ENCODE data around the gene KXD1. TPM values are rescaled to one million over a fixed set of nuclear protein-coding genes. Genes with fewer than 3 reads are reported as not detected.

KXD1 gene, protein sequence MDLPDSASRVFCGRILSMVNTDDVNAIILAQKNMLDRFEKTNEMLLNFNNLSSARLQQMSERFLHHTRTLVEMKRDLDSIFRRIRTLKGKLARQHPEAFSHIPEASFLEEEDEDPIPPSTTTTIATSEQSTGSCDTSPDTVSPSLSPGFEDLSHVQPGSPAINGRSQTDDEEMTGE
- 100 to 1,000 TPM in 1 of 4 donors, 10 to 100 TPM in 3; 30.3 to 113 (median 82.5) TPM for total RNA-seq

DNA sequence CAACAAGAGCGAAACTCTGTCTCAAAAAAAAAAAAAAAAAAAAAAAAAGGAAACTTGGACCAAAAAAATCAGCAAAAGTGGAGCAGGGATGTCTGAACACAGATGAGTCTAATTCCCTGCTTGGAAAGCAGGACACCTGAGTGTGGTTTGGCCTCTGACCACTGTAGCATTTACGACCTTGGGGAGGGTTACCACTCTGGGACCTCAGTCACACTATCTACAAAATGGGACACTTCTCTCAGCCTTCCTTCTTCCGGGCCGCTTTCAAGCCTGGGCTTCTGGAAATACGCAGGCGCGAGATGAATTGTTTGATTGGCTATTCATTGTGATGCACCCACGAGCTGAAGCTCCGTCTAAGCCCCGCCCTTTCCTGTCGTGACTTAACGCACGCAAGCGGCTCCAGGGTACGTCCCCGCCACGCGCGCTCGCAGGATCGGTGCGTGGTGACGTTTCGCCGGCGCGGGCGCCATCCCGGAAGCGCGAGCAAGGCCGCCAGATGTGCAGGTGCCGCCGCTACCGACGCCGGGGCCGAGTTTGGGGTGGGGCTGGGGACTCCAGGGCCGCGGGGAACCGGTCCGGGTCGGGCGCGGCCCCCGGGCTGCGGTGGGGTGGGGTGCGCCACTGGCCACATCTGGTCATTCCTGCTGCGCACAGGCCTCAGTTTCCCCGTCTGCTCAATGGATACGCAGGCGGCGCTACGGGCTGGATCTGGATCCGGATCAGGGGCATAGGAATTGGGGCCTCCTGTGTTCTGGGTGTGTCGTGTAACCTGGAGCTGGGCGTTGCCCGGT lies at the start of gene KXD1:
TSS of gene KXD1 (plus strand) at position 460 of the 791 bp plus-strand sequence. CDS start 4,187 bp downstream, outside the sequence.
- Histone ChIP-seq H3K4me1 (peaks cover 0 to 5% of the 10 kb centered on the region in 2 donors), H3K27ac (peak within 1 kb of the TSS; percentile 94 to 96), H3K36me3 (no peaks in the 10 kb centered on the region), H3K4me3 (peak within 1 kb of the TSS; percentile 62 to 86), H3K9me3 (no peaks in the 10 kb centered on the region), H3K27me3 (no peaks in the 10 kb centered on the region)
- TF ChIP-seq, protein P1, sequence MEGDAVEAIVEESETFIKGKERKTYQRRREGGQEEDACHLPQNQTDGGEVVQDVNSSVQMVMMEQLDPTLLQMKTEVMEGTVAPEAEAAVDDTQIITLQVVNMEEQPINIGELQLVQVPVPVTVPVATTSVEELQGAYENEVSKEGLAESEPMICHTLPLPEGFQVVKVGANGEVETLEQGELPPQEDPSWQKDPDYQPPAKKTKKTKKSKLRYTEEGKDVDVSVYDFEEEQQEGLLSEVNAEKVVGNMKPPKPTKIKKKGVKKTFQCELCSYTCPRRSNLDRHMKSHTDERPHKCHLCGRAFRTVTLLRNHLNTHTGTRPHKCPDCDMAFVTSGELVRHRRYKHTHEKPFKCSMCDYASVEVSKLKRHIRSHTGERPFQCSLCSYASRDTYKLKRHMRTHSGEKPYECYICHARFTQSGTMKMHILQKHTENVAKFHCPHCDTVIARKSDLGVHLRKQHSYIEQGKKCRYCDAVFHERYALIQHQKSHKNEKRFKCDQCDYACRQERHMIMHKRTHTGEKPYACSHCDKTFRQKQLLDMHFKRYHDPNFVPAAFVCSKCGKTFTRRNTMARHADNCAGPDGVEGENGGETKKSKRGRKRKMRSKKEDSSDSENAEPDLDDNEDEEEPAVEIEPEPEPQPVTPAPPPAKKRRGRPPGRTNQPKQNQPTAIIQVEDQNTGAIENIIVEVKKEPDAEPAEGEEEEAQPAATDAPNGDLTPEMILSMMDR (IDR thresholded peaks at IDR 0.05): no peak
- TF ChIP-seq POLR2A (IDR thresholded peaks at IDR 0.05): peak; percentile 70 to 81
- intact Hi-C loops (cut with DNase I; ENCODE audit: low total_unique reads): no loop called here
- peak; percentile 96 to 98 for DNase-seq

DNA sequence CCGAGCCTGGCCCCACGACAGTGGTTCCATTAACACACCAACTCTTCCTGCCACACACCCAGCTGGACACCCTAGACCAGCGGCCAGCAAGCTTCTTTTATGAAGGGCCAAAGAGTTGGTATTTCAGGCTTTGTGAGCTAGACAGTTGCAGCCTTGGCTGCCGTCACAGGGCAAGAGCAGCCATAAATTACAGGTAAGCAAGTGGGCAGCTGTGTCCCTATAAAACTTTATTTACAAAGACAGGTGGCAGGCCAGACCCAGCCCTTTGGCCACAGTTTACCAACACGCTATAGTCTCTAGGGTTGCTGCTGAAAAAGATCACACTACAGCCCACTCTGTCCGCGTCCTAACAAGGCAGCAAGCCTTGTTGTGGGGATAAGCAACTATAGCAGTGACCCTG lies 49.1 kb upstream of the KXD1 start:
- H3K4me3 ChIP-seq: no peak overlapping the region
- DNase-seq: no peak
- no peaks in the 10 kb centered on the region for H3K9me3 ChIP-seq
- no peaks in the 10 kb centered on the region for H3K36me3 ChIP-seq
- no peaks in the 10 kb centered on the region for H3K27me3 ChIP-seq
- H3K4me1 ChIP-seq: peaks cover 0 to 25% of the 10 kb centered on the region in 2 donors
- TF ChIP-seq POLR2A (IDR thresholded peaks at IDR 0.05): no peak
- TF ChIP-seq, protein P1 (IDR thresholded peaks at IDR 0.05): no peak
- peak overlapping the region; percentile 38 to 62 for H3K27ac ChIP-seq
- intact Hi-C loops (cut with DNase I; ENCODE audit: low total_unique reads): no loop called here

DNA sequence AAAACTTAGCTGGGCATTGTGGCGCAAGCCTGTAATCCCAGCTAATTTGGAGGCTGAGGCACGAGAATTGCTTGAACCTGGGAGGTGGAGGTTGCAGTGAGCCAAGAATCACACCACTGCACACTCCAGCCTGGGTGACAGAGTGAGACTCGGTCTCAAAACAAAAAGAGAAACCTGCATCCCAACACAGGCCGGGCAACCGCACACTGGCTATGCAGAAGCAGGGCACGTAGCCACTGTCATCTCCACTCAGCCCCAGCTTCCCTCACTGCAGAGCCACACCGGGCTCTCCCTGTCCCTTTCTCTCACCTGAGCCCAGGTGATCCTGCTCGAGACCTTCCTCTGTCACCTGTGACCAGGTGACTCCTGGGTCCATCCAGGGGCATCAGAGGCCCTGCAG lies 47.5 kb upstream of the KXD1 start:
- peaks cover 0 to 36% of the 10 kb centered on the region in 2 donors for H3K4me1 ChIP-seq
- H3K4me3 ChIP-seq: no peak overlapping the region
- no peak overlapping the region for H3K27ac ChIP-seq
- H3K27me3 ChIP-seq: no peaks in the 10 kb centered on the region
- intact Hi-C loops (cut with DNase I; ENCODE audit: low total_unique reads): no loop called here
- H3K36me3 ChIP-seq: no peaks in the 10 kb centered on the region
- DNase-seq: no peak
- H3K9me3 ChIP-seq: no peaks in the 10 kb centered on the region
- TF ChIP-seq, protein P1 (IDR thresholded peaks at IDR 0.05): no peak
- TF ChIP-seq POLR2A (IDR thresholded peaks at IDR 0.05): no peak

DNA sequence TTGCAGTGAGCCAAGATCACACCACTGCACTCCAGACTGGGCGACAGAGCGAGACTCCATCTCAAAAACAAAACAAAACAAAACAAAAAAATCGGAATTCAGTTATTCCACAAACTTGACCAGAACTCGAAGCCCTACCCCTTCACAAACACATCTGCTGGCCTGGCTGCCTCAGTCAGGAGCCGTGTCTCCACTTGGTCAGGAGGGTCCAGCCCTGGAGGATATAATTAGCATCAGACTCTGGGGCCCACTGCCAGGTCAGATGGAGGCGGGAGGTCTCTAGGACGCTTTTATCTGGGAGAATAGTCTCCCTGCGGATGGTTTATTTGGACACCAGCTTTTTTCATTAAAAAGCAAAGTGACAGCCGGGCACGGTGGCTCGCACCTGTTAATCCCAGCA lies 43.8 kb upstream of the KXD1 start:
- no peaks in the 10 kb centered on the region for H3K9me3 ChIP-seq
- no peaks in the 10 kb centered on the region for H3K36me3 ChIP-seq
- H3K4me1 ChIP-seq: peaks cover 0 to 22% of the 10 kb centered on the region in 2 donors
- H3K27me3 ChIP-seq: no peaks in the 10 kb centered on the region
- H3K27ac ChIP-seq: peak overlapping the region; percentile 44 to 80
- peak; percentile 58 to 66 for DNase-seq
- H3K4me3 ChIP-seq: no peak overlapping the region
- intact Hi-C loops (cut with DNase I; ENCODE audit: low total_unique reads): no loop called here
- TF ChIP-seq, protein P1 (IDR thresholded peaks at IDR 0.05): no peak
- TF ChIP-seq POLR2A (IDR thresholded peaks at IDR 0.05): no peak

Measured in uterus (tissue), 4 donors.